Hypothalamus (tissue), 51 donors: Measurements from ENCODE around the gene PITPNC1.
"Not testable (repeated sequence)": the region's sequence is repeated elsewhere in the genome, so short reads cannot be mapped to it uniquely, and the experiment has no call there.

Experiments
- DNase-seq, 51 donors: peaks; one replicate each; lab custom pipeline; 2025; lab: John Stamatoyannopoulos, UW

The PITPNC1 gene

GRCh38 chr17:67376737-67377487 is at the start of gene PITPNC1:
Gene PITPNC1 (plus strand): TSS chr17:67377281.
- DNase-seq: peak in 50 of 51 donors; percentile 32 to 91 (median 79)

- DNase-seq: no peak
Measured at GRCh38 chr17:67328026-67328425, 49.1 kb upstream of the PITPNC1 start.

GRCh38 chr17:67331381-67332161 is 45.5 kb upstream of the PITPNC1 start:
- not testable (repeated sequence) for DNase-seq

- not testable (repeated sequence) for DNase-seq
Measured at GRCh38 chr17:67332162-67332508, 44.9 kb upstream of the PITPNC1 start.

- no peak for DNase-seq
Measured at GRCh38 chr17:67335245-67335835, 41.7 kb upstream of the PITPNC1 start.

GRCh38 chr17:67336859-67337258 is 40.2 kb upstream of the PITPNC1 start:
- DNase-seq: no peak

- not testable (repeated sequence) for DNase-seq
Measured at GRCh38 chr17:67338353-67338752, 38.7 kb upstream of the PITPNC1 start.

- DNase-seq: no peak
Measured at GRCh38 chr17:67343237-67343636, 33.8 kb upstream of the PITPNC1 start.

- no peak for DNase-seq
Measured at GRCh38 chr17:67347826-67348225, 29.3 kb upstream of the PITPNC1 start.

GRCh38 chr17:67349420-67349819 is 27.7 kb upstream of the PITPNC1 start:
- no peak for DNase-seq

- no peak for DNase-seq
Measured at GRCh38 chr17:67353161-67353560, 23.9 kb upstream of the PITPNC1 start.

- no peak for DNase-seq
Measured at GRCh38 chr17:67353929-67354574, 23.0 kb upstream of the PITPNC1 start.

- no peak for DNase-seq
Measured at GRCh38 chr17:67358612-67359011, 18.5 kb upstream of the PITPNC1 start.

GRCh38 chr17:67359960-67360791 is 16.9 kb upstream of the PITPNC1 start:
- no peak for DNase-seq

GRCh38 chr17:67360880-67361279 is 16.2 kb upstream of the PITPNC1 start:
- no peak for DNase-seq

GRCh38 chr17:67362173-67362572 is 14.9 kb upstream of the PITPNC1 start:
- no peak for DNase-seq

GRCh38 chr17:67364847-67365737 is 12.0 kb upstream of the PITPNC1 start:
- DNase-seq: no peak

- DNase-seq: no peak
Measured at GRCh38 chr17:67365738-67366192, 11.3 kb upstream of the PITPNC1 start.
